Trophoblast cell (in vitro differentiated cells and primary cell): Measurements from ENCODE around the gene PLEKHA4.

Source experiments
- DNase-seq, 2 donors: peaks; one replicate each; pipeline ENCODE4 v3.0.0-alpha.2; 2016
- H2AFZ ChIP-seq: 2 replicates; pipeline ENCODE4 v1.6.1; 2013; ENCODE audit warnings: low read length, moderate library complexity, mild to moderate bottlenecking; ENCODE audit not compliant: insufficient read depth, poor library complexity
- H2AK5ac ChIP-seq: 2 replicates; pipeline ENCODE4 v1.6.1; 2013; ENCODE audit warnings: mild to moderate bottlenecking, low read length
- H2BK120ac ChIP-seq: 2 replicates; pipeline ENCODE4 v1.6.1; 2013; ENCODE audit warnings: low read length, mild to moderate bottlenecking, moderate library complexity; ENCODE audit not compliant: insufficient read depth, poor library complexity
- H2BK12ac ChIP-seq: 2 replicates; pipeline ENCODE4 v1.6.1; 2013; ENCODE audit warnings: mild to moderate bottlenecking, low read length, moderate library complexity
- H2BK5ac ChIP-seq: 2 replicates; pipeline ENCODE4 v1.6.1; 2013; ENCODE audit warnings: low read length, low read depth, moderate library complexity, mild to moderate bottlenecking; ENCODE audit not compliant: poor library complexity
- H3K14ac ChIP-seq: 2 replicates; pipeline ENCODE4 v1.6.1; 2013; ENCODE audit warnings: mild to moderate bottlenecking, low read length
- H3K18ac ChIP-seq: 2 replicates; pipeline ENCODE4 v1.6.1; 2013; ENCODE audit warnings: mild to moderate bottlenecking, low read length
- H3K23ac ChIP-seq: 2 replicates; pipeline ENCODE4 v1.6.1; 2013; ENCODE audit warnings: low read length
- H3K27ac ChIP-seq: 2 replicates; pipeline ENCODE4 v1.5.1; 2013; ENCODE audit warnings: low read depth, mild to moderate bottlenecking, inconsistent platforms, low read length, moderate library complexity
- H3K27me3 ChIP-seq: 2 replicates; pipeline ENCODE4 v1.6.1; 2013; ENCODE audit warnings: inconsistent platforms, mild to moderate bottlenecking, low read length, moderate library complexity; ENCODE audit not compliant: insufficient read depth
- H3K36me3 ChIP-seq, 2 experiments: 1 replicate in 1 of 2; 2 replicates in 1 of 2; pipeline ENCODE4 v1.6.1; 2013; ENCODE audit warnings: low read length in 2 of 2, mild to moderate bottlenecking in 2 of 2, moderate library complexity in 1 of 2; ENCODE audit not compliant: insufficient read depth in 2 of 2, control insufficient read depth in 1 of 2
- H3K4ac ChIP-seq: 2 replicates; pipeline ENCODE4 v1.6.1; 2013; ENCODE audit warnings: low read depth, mild to moderate bottlenecking, low read length, moderate library complexity
- H3K4me1 ChIP-seq, 2 experiments: 1 replicate in 1 of 2; 2 replicates in 1 of 2; pipeline ENCODE4 v1.6.1; 2013; ENCODE audit warnings: low read length in 2 of 2, mild to moderate bottlenecking in 2 of 2, moderate library complexity in 1 of 2; ENCODE audit not compliant: insufficient read depth in 2 of 2, control insufficient read depth in 1 of 2
- H3K4me2 ChIP-seq: 2 replicates; pipeline ENCODE4 v1.6.1; 2013; ENCODE audit warnings: inconsistent platforms, mild to moderate bottlenecking, low read length, moderate library complexity
- H3K4me3 ChIP-seq: 2 replicates; pipeline ENCODE4 v1.5.1; 2013; ENCODE audit warnings: mild to moderate bottlenecking, low read depth, low read length, inconsistent platforms
- H3K79me1 ChIP-seq: one replicate; pipeline ENCODE4 v1.6.1; 2013; ENCODE audit warnings: low read length
- H3K79me2 ChIP-seq: 2 replicates; pipeline ENCODE4 v1.6.1; 2013; ENCODE audit warnings: low read length, mild to moderate bottlenecking; ENCODE audit not compliant: control insufficient read depth, insufficient read depth, poor library complexity
- H3K9ac ChIP-seq: 2 replicates; pipeline ENCODE4 v1.6.1; 2013; ENCODE audit warnings: mild to moderate bottlenecking, low read length
- H3K9me3 ChIP-seq: 2 replicates; pipeline ENCODE4 v1.6.1; 2013; ENCODE audit warnings: low read depth, mild to moderate bottlenecking, control low read depth, inconsistent platforms, low read length; ENCODE audit not compliant: insufficient read depth
- H4K12ac ChIP-seq: 2 replicates; pipeline ENCODE4 v1.6.1; 2013; ENCODE audit warnings: low read depth, mild to moderate bottlenecking, low read length, moderate library complexity
- H4K8ac ChIP-seq: 2 replicates; pipeline ENCODE4 v1.6.1; 2013; ENCODE audit warnings: low read depth, mild to moderate bottlenecking, low read length, moderate library complexity
- H4K91ac ChIP-seq: one replicate; pipeline ENCODE4 v1.6.1; 2013; ENCODE audit warnings: low read depth, mild to moderate bottlenecking, low read length, moderate library complexity
- WGBS: extraction: QIAGEN DNeasy Blood & Tissue Kit; methylation state at CpG from one replicate; pipeline ENCODE4 v1.1.7; 2013; ENCODE audit warnings: missing lambda C conversion rate; ENCODE audit not compliant: insufficient read length, insufficient coverage; ENCODE audit errors: extremely low coverage; 5-methylcytosine and 5-hydroxymethylcytosine counted together

PLEKHA4 gene

GRCh38 chr19:48802623-48803022 is 65.8 kb downstream of the PLEKHA4 start:
- no peak overlapping the region for H3K27ac ChIP-seq
- no peak overlapping the region for H4K8ac ChIP-seq
- no peaks in the 10 kb centered on the region for H3K36me3 ChIP-seq
- no peak overlapping the region for H3K4me3 ChIP-seq
- H3K14ac ChIP-seq = no peak overlapping the region
- H3K79me1 ChIP-seq = no peaks in the 10 kb centered on the region
- no peak overlapping the region for H3K23ac ChIP-seq
- H3K18ac ChIP-seq = no peak overlapping the region
- no peak overlapping the region for H3K9ac ChIP-seq
- no peak overlapping the region for H4K12ac ChIP-seq
- peaks cover 3% of the 10 kb centered on the region for H3K9me3 ChIP-seq
- no peak overlapping the region for H4K91ac ChIP-seq
- no peaks in the 10 kb centered on the region for H3K4me1 ChIP-seq
- H3K4ac ChIP-seq = no peak overlapping the region
- H2BK5ac ChIP-seq = no peak overlapping the region
- H2AFZ ChIP-seq = no peak overlapping the region
- no peak overlapping the region for H2AK5ac ChIP-seq
- no peaks in the 10 kb centered on the region for H3K27me3 ChIP-seq
- peak in 1 of 2 donors; percentile 32 for DNase-seq
- no peak overlapping the region for H2BK12ac ChIP-seq
- H2BK120ac ChIP-seq = no peak overlapping the region
- no peak overlapping the region for H3K4me2 ChIP-seq
- H3K79me2 ChIP-seq = no peaks in the 10 kb centered on the region
- WGBS = no CpG with 5 or more reads among the region's 2 CpGs

GRCh38 chr19:48799358-48800300 is 68.8 kb downstream of the PLEKHA4 start:
- H2BK120ac ChIP-seq = no peak overlapping the region
- no peak for DNase-seq
- H3K14ac ChIP-seq = no peak overlapping the region
- H2BK12ac ChIP-seq = no peak overlapping the region
- no peaks in the 10 kb centered on the region for H3K36me3 ChIP-seq
- WGBS = no CpG with 5 or more reads among the region's 44 CpGs
- no peak overlapping the region for H3K9ac ChIP-seq
- no peak overlapping the region for H2AK5ac ChIP-seq
- no peak overlapping the region for H4K12ac ChIP-seq
- peaks cover 5% of the 10 kb centered on the region for H3K79me1 ChIP-seq
- H4K91ac ChIP-seq = no peak overlapping the region
- H3K4me2 ChIP-seq = no peak overlapping the region
- no peak overlapping the region for H3K4ac ChIP-seq
- no peaks in the 10 kb centered on the region for H3K79me2 ChIP-seq
- H4K8ac ChIP-seq = no peak overlapping the region
- H2AFZ ChIP-seq = no peak overlapping the region
- no peak overlapping the region for H3K27ac ChIP-seq
- no peak overlapping the region for H3K4me3 ChIP-seq
- no peak overlapping the region for H3K23ac ChIP-seq
- H2BK5ac ChIP-seq = no peak overlapping the region
- no peak overlapping the region for H3K18ac ChIP-seq
- H3K27me3 ChIP-seq = no peaks in the 10 kb centered on the region
- peaks cover 2 to 3% of the 10 kb centered on the region in 2 experiments for H3K4me1 ChIP-seq
- no peaks in the 10 kb centered on the region for H3K9me3 ChIP-seq

GRCh38 chr19:48798937-48799336 is 69.5 kb downstream of the PLEKHA4 start:
- Histone ChIP-seq H3K23ac (no peak overlapping the region), H3K4me2 (no peak overlapping the region), H2BK120ac (no peak overlapping the region), H2AK5ac (no peak overlapping the region), H3K4me3 (no peak overlapping the region), H4K12ac (no peak overlapping the region), H4K91ac (no peak overlapping the region), H3K4ac (no peak overlapping the region), H4K8ac (no peak overlapping the region), H3K9me3 (no peaks in the 10 kb centered on the region), H3K4me1 (peaks cover 3% of the 10 kb centered on the region in 2 experiments), H3K27ac (no peak overlapping the region), H2BK5ac (no peak overlapping the region), H3K79me2 (no peaks in the 10 kb centered on the region), H3K18ac (no peak overlapping the region), H3K9ac (no peak overlapping the region), H3K14ac (no peak overlapping the region), H2BK12ac (no peak overlapping the region), H2AFZ (no peak overlapping the region), H3K27me3 (no peaks in the 10 kb centered on the region), H3K36me3 (no peaks in the 10 kb centered on the region), H3K79me1 (peaks cover 5% of the 10 kb centered on the region)
- no peak for DNase-seq
- WGBS = no CpG with 5 or more reads among the region's 6 CpGs

- Histone ChIP-seq H2AFZ (no peak overlapping the region), H2AK5ac (no peak overlapping the region), H3K4me1 (peaks cover 3% of the 10 kb centered on the region in 2 experiments), H4K12ac (no peak overlapping the region), H2BK120ac (no peak overlapping the region), H3K18ac (no peak overlapping the region), H3K4ac (no peak overlapping the region), H3K9me3 (no peaks in the 10 kb centered on the region), H3K23ac (no peak overlapping the region), H3K27me3 (no peaks in the 10 kb centered on the region), H3K79me2 (no peaks in the 10 kb centered on the region), H2BK12ac (no peak overlapping the region), H3K4me2 (no peak overlapping the region), H3K14ac (no peak overlapping the region), H3K79me1 (peaks cover 5% of the 10 kb centered on the region), H3K4me3 (no peak overlapping the region), H4K91ac (no peak overlapping the region), H2BK5ac (no peak overlapping the region), H3K27ac (no peak overlapping the region), H3K36me3 (no peaks in the 10 kb centered on the region), H4K8ac (no peak overlapping the region), H3K9ac (no peak overlapping the region)
- no CpG with 5 or more reads among the region's 7 CpGs for WGBS
- DNase-seq = no peak
Observed at GRCh38 chr19:48797103-48797502, 71.3 kb downstream of the PLEKHA4 start.
